CD4-positive, alpha-beta T cell treated with Interleukin-17A for 1 hour (primary cell): ENCODE data around the gene FAM216B.

ENCODE experiments used
- DNase-seq: peaks from one replicate; pipeline ENCODE4 v3.0.0-alpha.2; 2020

Gene FAM216B

GRCh38 chr13:42836930-42837690, 55.7 kb downstream of the FAM216B start:
- no peak for DNase-seq
